Measurements from ENCODE around the gene PGAP2.

GRCh38 chr11:3856856-3857553, 48.6 kb downstream of the PGAP2 start:
- TF ChIP-seq CTCF (IDR thresholded peaks at IDR 0.05) = no peak
- TF ChIP-seq EP300 (IDR thresholded peaks at IDR 0.05) = no peak
- TF ChIP-seq POLR2A (IDR thresholded peaks at IDR 0.05) = no peak

Measured in ovary (tissue), 3 donors.